Right renal cortex interstitium (tissue), 3 donors: ENCODE data around the gene GSTO1. TPM values are rescaled to one million over a fixed set of nuclear protein-coding genes. Genes with fewer than 3 reads are reported as not detected.
"Not testable (repeated sequence)": the region's sequence is repeated elsewhere in the genome, so short reads cannot be mapped to it uniquely, and the experiment has no call there.

Experiments used
- DNase-seq, 3 donors: peaks; one replicate each; pipeline ENCODE4 v3.0.0-alpha.2; 2013; ENCODE audit warnings: low read depth in 3 of 3, low spot score in 2 of 3
- polyA plus RNA-seq, 3 donors: library from polyadenylated mRNA; unstranded; fragments of 120-200 nt; gene quantifications; one replicate each; pipeline ENCODE4 v1.2.1, GENCODE V29; 2013; ENCODE audit not compliant: insufficient read length in 3 of 3

Gene GSTO1
- 100 to 1,000 TPM in 2 of 3 donors, 10 to 100 TPM in 1; 94.7 to 102 (median 102) TPM for polyA plus RNA-seq

DNA sequence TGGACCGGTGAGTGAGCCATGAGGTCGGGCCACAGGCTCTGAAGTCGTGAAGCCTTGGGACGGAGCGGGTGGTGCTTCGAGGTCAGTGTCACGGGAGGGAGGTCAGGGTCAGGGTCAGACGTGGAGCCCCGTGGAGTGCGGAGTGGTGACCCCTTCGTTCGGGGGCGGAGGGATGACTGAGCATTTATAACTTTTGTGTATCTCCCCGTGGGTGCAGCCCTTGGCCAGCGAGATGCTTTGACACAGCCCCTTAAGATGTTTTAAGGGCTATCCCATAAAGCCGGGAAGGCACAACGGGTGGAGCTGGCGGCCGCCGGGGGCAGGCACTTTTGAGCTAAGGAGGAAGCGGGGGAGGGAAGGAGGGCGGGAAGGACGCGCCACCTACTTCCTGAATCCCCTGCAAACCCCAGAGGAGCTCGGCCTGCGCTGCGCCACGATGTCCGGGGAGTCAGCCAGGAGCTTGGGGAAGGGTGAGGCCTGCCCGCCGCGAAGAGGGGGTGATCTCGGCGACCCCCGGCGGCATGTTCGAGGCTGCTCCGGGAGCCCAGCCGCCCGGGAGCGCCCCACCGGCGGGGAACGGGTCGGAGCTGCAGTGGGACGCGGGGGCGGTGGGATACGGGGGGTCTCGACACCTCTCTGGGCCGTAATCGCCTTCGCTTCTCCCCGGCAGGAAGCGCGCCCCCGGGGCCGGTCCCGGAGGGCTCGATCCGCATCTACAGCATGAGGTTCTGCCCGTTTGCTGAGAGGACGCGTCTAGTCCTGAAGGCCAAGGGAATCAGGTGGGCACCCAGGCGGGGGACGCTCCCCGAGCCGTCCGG, at the start of gene GSTO1:
GSTO1 (plus strand) TSS at position 400 of the 818 bp plus-strand sequence; CDS start at position 437, 37 bp downstream.
- no peak for DNase-seq

DNA sequence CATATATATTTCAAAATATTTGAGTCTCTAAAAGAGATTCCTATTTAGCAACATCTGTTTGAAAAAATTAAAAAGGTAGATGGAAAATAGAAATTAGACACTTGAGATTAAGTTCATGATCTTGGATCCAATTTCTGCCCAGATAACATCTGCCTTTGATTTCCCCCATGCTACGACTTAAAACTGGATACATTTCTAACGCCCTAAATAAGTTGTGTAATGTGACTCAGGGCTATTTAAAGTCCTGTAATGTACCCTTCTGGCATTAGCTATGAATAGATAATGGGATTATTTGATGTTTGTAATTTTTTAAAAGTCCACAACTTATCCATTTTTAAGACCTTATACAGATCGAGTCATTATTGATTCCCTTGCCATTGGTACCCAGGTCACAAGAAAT, 46.0 kb upstream of the GSTO1 start:
- DNase-seq: no peak

DNA sequence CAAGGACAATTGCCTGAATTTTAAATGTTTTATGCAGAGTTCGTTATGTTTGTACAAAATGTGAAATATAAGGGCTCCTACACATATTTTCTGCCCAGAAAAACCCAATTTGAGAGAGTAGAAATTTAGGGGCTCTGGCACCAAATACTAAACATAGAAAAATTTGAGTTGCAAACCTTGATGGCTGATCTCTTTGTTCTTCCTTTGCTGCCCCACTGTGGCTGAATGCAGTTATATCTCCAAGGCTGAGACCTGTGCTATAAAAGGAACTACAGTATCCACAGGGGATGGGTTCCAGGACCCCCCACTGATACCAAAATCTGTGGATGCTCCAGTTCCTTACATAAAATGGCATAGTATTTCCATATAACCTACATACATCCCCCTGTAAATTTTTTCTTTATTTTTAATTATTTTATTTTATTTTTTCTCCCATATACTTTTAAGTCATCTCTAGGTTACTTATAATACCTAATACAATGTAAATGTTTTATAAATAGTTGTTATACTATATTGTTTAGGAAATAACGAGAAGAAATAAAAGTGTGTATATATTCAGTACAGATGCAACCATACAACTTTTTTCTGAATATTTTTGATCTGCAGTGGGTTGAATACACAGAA, 45.0 kb upstream of the GSTO1 start:
- DNase-seq: no peak

DNA sequence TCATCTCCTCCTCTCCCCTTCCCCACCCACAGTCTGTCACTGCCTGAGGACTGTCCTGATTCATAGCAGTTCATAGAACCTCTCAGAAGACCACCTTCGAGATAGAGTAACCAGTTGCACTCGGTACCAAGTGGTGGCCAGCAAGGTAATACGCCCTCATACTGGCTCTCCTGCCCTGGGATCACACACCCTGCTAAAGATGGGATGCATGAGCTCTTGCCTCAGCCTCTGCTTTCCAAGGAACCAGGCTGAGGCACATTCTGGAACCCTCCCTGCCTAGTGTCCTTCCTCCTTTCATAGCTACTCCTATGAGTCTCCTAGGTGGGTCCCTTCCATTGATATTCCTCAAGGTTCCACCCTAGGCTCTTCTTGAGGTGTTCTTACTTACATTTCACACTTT, 38.1 kb upstream of the GSTO1 start:
- DNase-seq: no peak

DNA sequence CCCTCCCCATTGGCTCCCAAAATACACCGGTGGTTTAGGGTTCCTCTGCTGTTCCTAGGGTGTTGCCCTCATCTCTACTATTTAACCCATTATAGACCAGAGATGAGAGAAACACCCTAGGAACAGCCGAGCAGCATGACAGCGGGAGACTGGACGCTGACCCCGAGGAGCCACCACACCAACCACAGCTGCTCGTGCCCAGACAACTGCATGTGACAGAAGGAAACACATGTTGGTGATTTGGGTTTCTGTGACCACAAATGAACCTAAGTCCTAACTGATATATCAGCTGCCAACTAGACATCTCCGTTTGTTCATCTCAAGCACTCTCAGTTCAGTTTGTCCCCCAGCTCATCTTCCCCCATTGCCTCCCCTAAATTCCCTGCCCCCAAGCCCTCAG, 35.9 kb upstream of the GSTO1 start:
- no peak for DNase-seq

DNA sequence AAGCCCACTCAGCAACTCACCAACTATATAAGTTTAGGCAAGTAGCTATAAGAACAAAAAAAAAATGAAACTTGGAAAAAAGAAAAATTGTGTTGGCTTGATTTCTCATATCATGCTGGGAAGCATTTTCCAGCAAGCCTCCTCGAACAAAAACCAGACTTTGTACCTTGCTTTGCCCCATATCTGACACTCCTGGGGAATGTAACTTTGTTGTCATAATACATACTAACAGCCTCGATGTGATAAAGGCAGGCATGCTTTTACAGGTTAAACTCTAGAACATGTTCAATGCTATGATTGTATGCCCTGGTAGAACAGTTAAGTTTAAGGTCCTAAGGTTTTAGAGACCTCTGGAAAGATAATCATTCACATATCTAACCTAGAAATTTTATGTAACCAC, 34.2 kb upstream of the GSTO1 start:
- no peak for DNase-seq

DNA sequence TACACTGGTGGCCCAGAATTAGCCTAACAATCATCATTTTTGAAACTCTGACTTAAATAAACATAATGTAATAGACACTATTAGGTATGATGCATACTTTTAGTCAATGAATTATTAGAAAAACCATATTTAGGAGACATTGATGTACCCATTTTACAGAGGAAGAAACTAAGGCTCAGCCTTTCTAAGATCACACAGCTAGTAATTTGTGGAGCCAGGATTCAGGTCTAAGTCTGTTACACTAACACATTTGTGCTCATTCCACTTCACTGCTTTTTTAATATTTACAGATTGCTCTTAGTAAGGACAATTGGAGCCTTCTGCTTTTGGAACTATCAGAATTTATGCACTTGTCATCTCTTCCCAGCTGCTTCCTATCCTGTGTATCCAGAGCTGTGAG, 31.4 kb upstream of the GSTO1 start:
- DNase-seq: no peak

DNA sequence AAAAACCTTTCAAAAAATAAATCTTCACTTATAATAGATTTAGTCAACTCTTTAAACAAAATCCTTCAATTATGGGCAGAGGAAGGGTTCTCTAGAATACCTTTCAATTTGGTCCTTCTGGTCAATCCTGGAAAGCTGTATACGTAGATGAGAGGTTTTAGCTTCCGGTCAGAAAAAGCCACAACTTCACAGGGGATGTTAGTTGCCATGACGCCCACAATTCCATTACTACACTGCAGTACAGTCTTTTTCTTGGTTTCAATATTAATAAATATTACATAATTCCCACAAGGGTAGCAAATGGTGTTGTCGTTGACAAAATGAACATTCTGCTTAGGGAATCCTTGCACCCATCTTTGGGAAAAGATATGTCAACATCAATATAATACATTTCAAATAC, 24.2 kb upstream of the GSTO1 start:
- no peak for DNase-seq

DNA sequence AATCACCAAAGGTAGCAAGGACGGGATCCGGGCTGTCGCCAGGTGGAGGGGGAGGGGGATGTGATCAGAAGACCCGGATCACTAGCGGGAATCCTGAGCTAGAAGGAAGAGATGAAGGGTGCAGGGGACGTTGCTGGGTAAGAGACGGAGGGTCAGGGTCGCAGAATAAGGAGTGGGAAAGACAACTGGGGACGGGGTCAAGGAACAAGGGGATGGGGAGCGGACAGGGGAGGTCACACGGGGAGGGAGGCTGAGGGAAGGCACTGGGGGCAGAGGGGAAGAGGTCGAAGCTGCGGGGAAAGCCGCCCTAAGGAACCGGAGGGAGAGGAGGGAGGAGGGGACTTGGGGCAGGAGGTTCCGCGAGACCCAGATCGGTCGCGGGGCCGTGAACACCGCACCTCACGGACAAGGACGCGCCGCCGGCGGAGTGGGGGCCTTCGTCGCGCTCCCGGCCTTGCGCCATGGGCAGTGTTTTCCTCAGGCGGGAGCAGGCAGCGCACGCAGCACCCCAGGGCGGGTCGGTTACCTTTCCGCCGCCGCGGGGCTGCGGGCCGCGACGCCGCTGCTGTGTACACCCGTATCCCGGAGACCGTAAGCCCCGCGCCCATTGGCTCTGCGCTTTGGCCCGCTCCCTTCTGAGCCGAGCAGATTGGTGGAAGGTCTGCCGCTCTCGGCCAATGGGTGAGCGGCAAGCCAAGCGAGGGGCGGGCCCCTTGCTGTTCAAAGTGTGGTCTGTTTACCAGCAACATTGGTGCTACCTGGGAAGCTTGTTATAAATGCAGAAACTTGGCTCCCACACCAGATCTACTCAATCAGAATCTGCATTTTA, 22.7 kb upstream of the GSTO1 start, which contains the start of gene CFAP43:
CFAP43 (minus strand) TSS at position 581 of the 829 bp plus-strand sequence; CDS start at position 463, 118 bp downstream.
- DNase-seq: peak; percentile 89 to 95 (median 94)

DNA sequence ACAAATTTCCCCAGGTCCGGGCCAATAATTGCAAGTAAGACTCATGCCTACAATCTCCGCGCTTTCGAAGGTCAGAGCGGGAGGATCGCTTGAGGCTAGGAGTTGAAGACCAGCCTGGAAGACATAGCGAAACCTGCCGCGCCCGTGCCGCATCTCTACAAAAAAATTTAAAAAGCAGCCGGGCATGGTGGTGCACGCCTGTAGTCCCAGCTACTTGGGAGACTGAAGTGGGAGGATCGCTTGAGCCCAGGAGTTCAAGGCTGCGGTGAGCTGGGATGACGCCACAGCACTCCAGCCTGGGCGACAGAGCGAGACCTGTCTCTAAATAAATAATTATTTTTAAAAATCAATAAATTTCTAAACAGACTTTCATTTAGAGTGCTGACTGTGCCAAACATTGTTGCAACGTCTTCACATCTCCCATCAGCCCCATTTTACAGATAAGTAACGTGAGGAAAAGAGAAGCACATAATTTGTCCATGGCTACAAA, 22.0 kb upstream of the GSTO1 start:
- DNase-seq: no peak

DNA sequence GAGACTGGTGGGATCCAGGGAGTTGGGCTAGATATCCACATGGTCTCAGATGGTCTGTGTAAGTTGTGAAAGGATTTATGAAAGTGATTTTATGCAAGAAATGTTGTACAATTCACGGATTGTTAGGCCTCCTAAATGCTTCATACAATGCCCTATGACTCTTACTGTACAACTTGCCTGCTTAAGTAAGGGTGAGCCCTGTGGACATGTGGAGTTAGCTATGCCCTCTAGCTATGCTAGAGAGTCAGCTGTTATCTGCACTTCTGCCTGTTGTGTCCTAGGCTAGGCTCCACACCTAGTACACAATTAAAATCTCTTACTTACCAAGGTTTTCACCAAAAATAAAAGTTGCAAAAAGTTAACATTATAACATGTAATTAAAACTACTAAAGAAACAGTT, 20.9 kb upstream of the GSTO1 start:
- no peak for DNase-seq

DNA sequence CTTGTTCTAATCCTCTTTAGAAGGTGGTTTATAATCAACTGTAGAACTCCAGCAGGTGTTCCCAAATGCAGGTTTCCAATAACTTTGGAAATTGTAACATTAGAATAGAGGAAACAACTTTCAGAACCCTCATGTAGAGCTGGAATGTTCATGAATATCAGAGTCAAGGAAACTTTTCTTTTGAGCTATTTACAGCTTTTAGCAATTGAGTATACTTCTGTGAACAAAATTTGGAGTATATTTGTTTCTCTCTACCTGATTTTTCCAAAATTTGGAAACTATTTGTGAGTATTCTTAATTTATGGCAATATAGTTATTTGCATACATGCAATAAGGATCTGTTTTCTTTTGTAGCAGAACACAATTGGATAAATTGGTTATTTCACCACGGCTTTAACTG, 19.8 kb upstream of the GSTO1 start:
- DNase-seq: no peak

DNA sequence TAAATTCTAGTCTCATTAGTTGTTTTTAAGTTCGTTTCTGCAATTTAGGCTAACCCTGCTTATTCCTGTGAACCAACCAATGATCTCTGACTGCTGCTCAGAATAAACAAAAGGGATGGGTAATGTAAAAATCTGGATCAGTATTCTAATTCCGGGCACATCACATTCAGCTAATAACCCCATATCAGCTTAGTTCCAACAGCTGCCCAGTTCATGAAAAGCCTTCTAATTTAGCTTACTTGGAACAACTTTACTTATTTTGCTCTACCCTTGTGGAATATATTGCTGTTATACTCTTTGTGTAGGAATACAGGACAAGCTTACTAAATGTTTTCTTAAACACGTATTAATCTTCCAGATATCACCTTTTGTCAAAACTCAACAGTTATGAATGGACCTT, 18.9 kb upstream of the GSTO1 start:
- no peak for DNase-seq

DNA sequence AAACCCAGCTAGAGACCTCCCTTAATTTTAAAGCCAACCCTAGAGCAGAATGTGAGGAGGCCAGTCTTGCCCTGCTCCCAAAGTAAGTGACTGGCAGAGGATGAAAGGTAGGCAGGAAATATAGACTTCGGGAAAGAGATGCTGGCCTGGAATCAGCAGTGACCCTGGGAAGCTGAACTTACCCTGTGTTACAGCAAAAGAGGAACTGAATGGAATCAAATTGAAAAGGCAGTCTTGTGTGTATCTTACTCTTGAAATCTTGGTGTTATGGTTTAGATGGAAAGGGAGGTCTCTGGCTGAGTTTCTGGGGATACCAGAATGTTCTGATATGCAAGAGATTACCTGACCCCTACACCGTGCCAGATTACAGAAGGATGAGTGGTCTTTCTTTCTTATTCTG, 14.6 kb upstream of the GSTO1 start:
- no peak for DNase-seq

DNA sequence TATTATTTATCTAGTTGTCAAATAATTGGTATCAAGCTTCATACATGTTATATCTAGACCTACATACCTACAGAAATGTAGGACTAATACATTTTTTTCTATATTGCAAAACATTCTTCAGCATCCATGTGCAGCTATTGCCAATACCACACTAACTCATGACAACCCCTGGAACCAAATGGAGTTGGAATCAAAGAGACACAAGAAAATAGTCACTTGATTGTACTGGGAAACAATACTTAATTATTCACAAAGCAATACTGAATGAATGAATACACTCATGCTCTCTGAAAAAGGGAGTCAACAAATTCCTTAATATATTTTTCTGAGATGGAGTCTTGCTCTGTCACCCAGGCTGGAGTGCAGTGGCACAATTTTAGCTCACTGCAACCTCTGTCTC, 12.1 kb upstream of the GSTO1 start:
- DNase-seq: no peak

DNA sequence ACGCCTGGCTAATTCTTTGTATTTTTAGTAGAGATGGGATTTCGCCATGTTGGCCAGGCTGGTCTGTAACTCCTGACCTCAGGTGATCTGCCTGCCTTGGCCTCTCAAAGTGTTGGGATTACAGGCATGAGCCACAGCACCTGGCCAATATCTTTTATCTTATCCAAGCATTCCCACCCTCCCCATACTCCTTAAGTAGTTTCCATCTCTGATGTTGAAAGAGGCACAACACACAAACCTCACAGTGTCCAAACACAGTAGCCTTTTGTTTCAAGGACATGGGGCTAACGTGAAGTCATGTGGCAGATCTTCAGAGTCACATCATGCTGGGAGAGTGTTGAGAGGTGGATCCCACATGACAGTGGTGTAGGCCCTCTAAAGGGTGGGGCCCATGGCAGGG, 11.7 kb upstream of the GSTO1 start:
- not testable (repeated sequence) for DNase-seq

DNA sequence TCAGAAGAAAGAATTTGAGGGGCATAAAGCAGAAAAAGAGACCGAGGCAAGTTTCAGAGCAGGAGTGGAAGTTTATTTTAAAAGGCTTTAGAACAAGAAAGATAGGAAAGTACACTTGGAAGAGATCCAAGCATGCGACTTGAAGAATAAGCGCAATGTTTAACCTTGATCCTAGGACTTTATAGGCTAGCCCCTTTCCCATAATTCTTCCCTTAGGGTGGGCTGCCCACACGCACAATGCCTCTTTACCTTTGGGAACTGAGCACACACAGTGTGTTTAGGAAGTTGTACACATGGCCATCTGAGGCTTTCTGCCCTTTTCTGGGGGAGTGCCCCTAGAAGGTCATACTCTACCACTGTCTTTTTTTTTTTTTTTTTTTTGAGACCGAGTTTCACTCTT, 11.2 kb upstream of the GSTO1 start:
- no peak for DNase-seq

DNA sequence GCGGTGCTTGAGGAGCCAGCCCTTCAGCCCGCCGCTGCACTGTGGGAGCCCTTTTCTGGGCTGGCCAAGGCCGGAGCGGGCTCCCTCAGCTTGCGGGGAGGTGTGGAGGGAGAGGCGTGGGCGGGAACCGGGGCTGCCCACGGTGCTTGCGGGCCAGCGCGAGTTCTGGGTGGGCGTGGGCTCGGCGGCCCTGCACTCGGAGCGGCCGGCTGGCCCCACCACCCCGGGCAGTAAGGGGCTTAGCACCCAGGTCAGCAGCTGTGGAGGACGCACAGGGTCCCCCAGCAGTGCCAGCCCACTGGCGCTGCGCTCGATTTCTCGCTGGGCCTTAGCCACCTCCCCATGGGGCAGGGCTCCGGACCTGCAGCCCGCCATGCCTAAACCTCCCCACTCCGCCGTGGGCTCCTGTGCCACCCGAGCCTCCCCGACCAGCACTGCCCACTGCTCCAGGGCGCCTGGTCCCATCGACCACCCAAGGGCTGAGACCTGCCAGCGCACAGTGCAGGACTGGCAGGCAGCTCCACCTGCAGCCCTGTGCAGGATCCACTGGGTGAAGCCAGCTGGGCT, 9.5 kb upstream of the GSTO1 start:
- DNase-seq: no peak

DNA sequence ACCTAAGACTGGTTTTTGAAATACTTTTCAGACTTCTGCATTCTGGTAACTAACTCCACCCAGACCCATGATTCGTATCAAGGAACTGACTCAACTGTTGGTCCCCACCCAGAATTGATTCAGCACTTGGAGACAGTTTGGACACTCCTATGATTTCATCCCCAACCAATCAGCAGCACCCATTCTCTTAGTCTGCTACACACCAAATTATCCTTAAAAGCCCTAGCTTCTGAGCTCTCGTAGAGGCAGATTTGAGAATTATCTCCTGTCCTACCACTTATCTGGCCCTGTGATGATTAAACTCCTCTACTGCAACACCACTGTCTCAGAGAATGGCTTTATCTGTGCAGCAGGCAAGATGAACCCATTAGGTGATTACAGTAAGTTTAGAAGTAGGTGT, 7.7 kb upstream of the GSTO1 start:
- no peak for DNase-seq

DNA sequence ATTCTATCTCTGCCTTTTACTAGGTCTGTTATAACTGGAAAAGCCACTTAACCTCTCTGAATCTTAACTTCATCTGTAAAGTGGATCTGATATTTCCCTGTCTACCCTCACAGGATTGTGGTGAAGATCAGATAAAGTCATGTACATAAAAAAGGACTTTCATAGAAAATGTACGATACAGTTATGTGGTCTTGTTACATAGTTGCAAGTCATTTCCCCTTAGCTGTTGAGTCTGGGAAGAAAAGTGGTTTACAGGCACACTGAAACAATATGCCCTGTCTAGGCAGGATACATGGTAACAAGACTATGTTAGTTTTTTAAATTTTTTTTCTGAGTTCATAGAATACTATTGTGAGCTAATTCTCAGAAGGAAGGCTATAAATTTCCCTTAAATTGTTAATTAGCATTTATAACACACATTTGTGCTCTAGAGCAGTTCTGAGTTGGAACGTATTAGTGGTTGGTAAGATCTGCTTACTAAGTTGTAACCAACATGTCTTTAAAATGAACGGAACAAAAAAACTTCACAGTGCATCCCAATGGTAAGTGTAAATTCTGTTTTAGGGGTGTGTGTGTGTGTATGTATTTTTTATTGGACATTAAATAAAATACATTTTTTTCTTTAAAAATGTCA, 7.1 kb upstream of the GSTO1 start:
- DNase-seq: no peak
